Lung (tissue), 12 donors: ENCODE measurements around the gene ZNF587B. TPM values are rescaled to one million over a fixed set of nuclear protein-coding genes. Genes with fewer than 3 reads are reported as not detected.
A peak's percentile ranks its signal among the peaks of the same experiment; 100 is the strongest.
"Not testable (repeated sequence)": the region's sequence is repeated elsewhere in the genome, so short reads cannot be mapped to it uniquely, and the experiment has no call there.

Experiments
- ATAC-seq: fragments of 200-7000 bp; cut with Tn5 transposase; one replicate; pipeline ENCODE4 v1.9.1; 2020; ENCODE audit warnings: moderate number of reproducible peaks; ENCODE audit not compliant: insufficient read depth, low FRiP score
- DNase-seq, 3 donors: peaks; one replicate each; pipeline ENCODE4 v3.0.0-alpha.2; 2013 to 2017
- H3K27ac ChIP-seq, 2 donors: one replicate each; pipeline ENCODE4 v1.5.1; 2013; ENCODE audit warnings: mild to moderate bottlenecking in 2 of 2, moderate library complexity in 2 of 2, control low read depth in 1 of 2, inconsistent platforms in 1 of 2, low read depth in 1 of 2, low read length in 1 of 2
- H3K27me3 ChIP-seq, 3 donors: one replicate each; pipeline ENCODE4 v1.5.1; 2013; ENCODE audit warnings: low read length in 2 of 3; ENCODE audit not compliant: control insufficient read depth in 3 of 3, insufficient read depth in 3 of 3
- H3K36me3 ChIP-seq, 4 donors: one replicate each; pipeline ENCODE4 v1.5.1; 2013; ENCODE audit warnings: low read length in 4 of 4, mild to moderate bottlenecking in 1 of 4, moderate library complexity in 1 of 4; ENCODE audit not compliant: control insufficient read depth in 4 of 4, insufficient read depth in 4 of 4
- H3K4me1 ChIP-seq, 5 donors: one replicate each; pipeline ENCODE4 v1.5.1; 2013; ENCODE audit warnings: low read length in 5 of 5, mild to moderate bottlenecking in 2 of 5, moderate library complexity in 1 of 5; ENCODE audit not compliant: control insufficient read depth in 5 of 5, insufficient read depth in 5 of 5
- H3K4me3 ChIP-seq: one replicate; pipeline ENCODE4 v1.5.1; 2013; ENCODE audit warnings: mild to moderate bottlenecking, control low read depth, moderate library complexity
- H3K9ac ChIP-seq, 2 donors: one replicate each; pipeline ENCODE4 v1.5.1; 2013; ENCODE audit warnings: low read length in 2 of 2, control low read depth in 1 of 2; ENCODE audit not compliant: insufficient read depth in 1 of 2
- H3K9me3 ChIP-seq, 4 donors: one replicate each; pipeline ENCODE4 v1.5.1; 2013; ENCODE audit warnings: low read length in 3 of 4, mild to moderate bottlenecking in 1 of 4, moderate library complexity in 1 of 4; ENCODE audit not compliant: control insufficient read depth in 4 of 4, insufficient read depth in 3 of 4
- CTCF ChIP-seq: IDR thresholded peaks from 2 replicates; pipeline ENCODE4 v1.5.1; 2012; ENCODE audit warnings: mild to moderate bottlenecking; ENCODE audit errors: control extremely low read depth, extremely low read depth
- WGBS, 2 donors: extraction: QIAGEN DNeasy Blood & Tissue Kit; methylation state at CpG; one replicate each; pipeline ENCODE4 v1.1.7; 2013; 5-methylcytosine and 5-hydroxymethylcytosine counted together
- polyA plus RNA-seq, 2 donors: library from polyadenylated mRNA; stranded (reverse); fragments of 200-250 nt; gene quantifications; one replicate each; pipeline ENCODE4 v1.2.1, GENCODE V29; 2013
- total RNA-seq, 2 donors: library from RNA; depleted of rRNA in 1 of 2; stranded (reverse); fragments of >200 nt in 1 of 2; gene quantifications; one replicate each; pipeline ENCODE4 v1.2.1, GENCODE V29; 2014 to 2021
- donor health status: control.
- donor health status: control.
- donor health status: Bipolar disorder and iron deficiency.
- donor health status: healthy.
- donor health status: DM: yes; HTN: yes; CAD: no.

Gene ZNF587B
- total and polyA plus RNA-seq, 4 donors = 4.0 to 31.7 (median 11.4) TPM

GRCh38 chr19:57888560-57889231 lies 58.6 kb downstream of the ZNF587B start, which contains the start of gene ZNF814:
Gene ZNF814 (minus strand): TSS chr19:57889037. CDS start chr19:57888802, 235 bp downstream.
- H3K4me1 ChIP-seq = peaks cover 0 to 9% (median 7%) of the 10 kb centered on the region in 5 donors
- peaks cover 3 to 26% (median 8%) of the 10 kb centered on the region in 4 donors for H3K36me3 ChIP-seq
- H3K27me3 ChIP-seq = no peaks in the 10 kb centered on the region
- 1 to 2% methylated on average over 43 of the region's 43 CpGs for WGBS, 2 donors
- peak within 1 kb of the TSS; percentile 27 to 61 for H3K27ac ChIP-seq
- peaks cover 0 to 31% (median 3%) of the 10 kb centered on the region in 4 donors for H3K9me3 ChIP-seq
- DNase-seq (peak; percentile 93 to 96 (median 94)), ATAC-seq (peak; percentile 88)
- peak within 1 kb of the TSS; percentile 37 to 87 for H3K9ac ChIP-seq
- peak within 1 kb of the TSS; percentile 65 for H3K4me3 ChIP-seq
- TF ChIP-seq CTCF = no peak

- H3K9ac ChIP-seq, ATAC-seq, H3K4me1 ChIP-seq, DNase-seq, H3K27me3 ChIP-seq, H3K27ac ChIP-seq, H3K4me3 ChIP-seq: not testable (repeated sequence)
- Histone ChIP-seq H3K9me3 (peaks cover 0 to 25% (median 2%) of the 10 kb centered on the region in 4 donors), H3K36me3 (peaks cover 0 to 13% (median 2%) of the 10 kb centered on the region in 4 donors)
- WGBS, 2 donors = 68 to 84% methylated on average over 3 of the region's 3 CpGs
Measured at GRCh38 chr19:57890706-57891105, 60.6 kb downstream of the ZNF587B start.

Other genes starting within 250 kb of the ZNF587B start
- 10 to 100 TPM in 1 of 2 donors, 1 to 10 TPM in 1; 4.3 to 13.8 TPM for gene ZIK1, start 246.2 kb upstream of the ZNF587B start, total RNA-seq
- gene ZIK1, start 246.2 kb upstream of the ZNF587B start, polyA plus RNA-seq = 1 to 10 TPM; 1.0 to 2.7 TPM
- gene ZNF530, start 230.4 kb upstream of the ZNF587B start, total RNA-seq = 1 to 10 TPM; 4.0 to 4.7 TPM
- 1 to 10 TPM; 1.5 to 2.1 TPM for gene ZNF530, start 230.4 kb upstream of the ZNF587B start, polyA plus RNA-seq
- gene ZNF134, start 216.1 kb upstream of the ZNF587B start, total RNA-seq = 10 to 100 TPM; 17.7 to 33.2 TPM
- gene ZNF134, start 216.1 kb upstream of the ZNF587B start, polyA plus RNA-seq = 1 to 10 TPM; 3.6 to 8.2 TPM
- gene ZNF211, start 197.1 kb upstream of the ZNF587B start, total RNA-seq = 10 to 100 TPM; 10.7 to 36.9 TPM
- 1 to 10 TPM; 6.5 to 7.1 TPM for gene ZNF211, start 197.1 kb upstream of the ZNF587B start, polyA plus RNA-seq
- gene ZSCAN4, start 161.4 kb upstream of the ZNF587B start, total RNA-seq = under 1 TPM in 1 of 2 donors, not detected in 1; 0.21 TPM
- under 1 TPM; 0.07 to 0.14 TPM for gene ZSCAN4, start 161.4 kb upstream of the ZNF587B start, polyA plus RNA-seq
- gene ZNF551, start 148.3 kb upstream of the ZNF587B start, total RNA-seq = 10 to 100 TPM in 1 of 2 donors, 1 to 10 TPM in 1; 8.7 to 12.0 TPM
- gene ZNF551, start 148.3 kb upstream of the ZNF587B start, polyA plus RNA-seq = 1 to 10 TPM; 1.5 to 3.1 TPM
- 10 to 100 TPM in 1 of 2 donors, 1 to 10 TPM in 1; 3.7 to 34.6 TPM for gene ZNF154, start 121.1 kb upstream of the ZNF587B start, total RNA-seq
- 1 to 10 TPM; 1.2 to 1.9 TPM for gene ZNF154, start 121.1 kb upstream of the ZNF587B start, polyA plus RNA-seq
- gene ZNF671, start 102.7 kb upstream of the ZNF587B start, total RNA-seq = 10 to 100 TPM in 1 of 2 donors, 1 to 10 TPM in 1; 9.7 to 17.1 TPM
- gene ZNF671, start 102.7 kb upstream of the ZNF587B start, polyA plus RNA-seq = 1 to 10 TPM; 2.4 to 4.8 TPM
- gene ZNF776, start 83.5 kb upstream of the ZNF587B start, total RNA-seq = 10 to 100 TPM; 13.9 to 33.8 TPM
- gene ZNF776, start 83.5 kb upstream of the ZNF587B start, polyA plus RNA-seq = 1 to 10 TPM; 2.9 to 5.6 TPM
- gene ZNF586, start 60.6 kb upstream of the ZNF587B start, total RNA-seq = 10 to 100 TPM; 14.8 to 48.1 TPM
- 1 to 10 TPM; 4.8 to 7.4 TPM for gene ZNF586, start 60.6 kb upstream of the ZNF587B start, polyA plus RNA-seq
- 10 to 100 TPM; 15.1 to 44.1 TPM for gene ZNF552, start 15.4 kb upstream of the ZNF587B start, total RNA-seq
- gene ZNF552, start 15.4 kb upstream of the ZNF587B start, polyA plus RNA-seq = 1 to 10 TPM; 5.9 to 7.2 TPM
- gene ZNF587, start 19.6 kb downstream of the ZNF587B start, total RNA-seq = 10 to 100 TPM; 20.0 to 44.4 TPM
- gene ZNF587, start 19.6 kb downstream of the ZNF587B start, polyA plus RNA-seq = 10 to 100 TPM in 1 of 2 donors, 1 to 10 TPM in 1; 6.7 to 11.6 TPM
- 10 to 100 TPM; 15.5 to 29.4 TPM for gene ZNF814, start 58.7 kb downstream of the ZNF587B start, total RNA-seq
- gene ZNF814, start 58.7 kb downstream of the ZNF587B start, polyA plus RNA-seq = 1 to 10 TPM; 7.2 to 7.9 TPM
- 10 to 100 TPM; 16.6 to 39.0 TPM for gene ZNF417, start 86.3 kb downstream of the ZNF587B start, total RNA-seq
- gene ZNF417, start 86.3 kb downstream of the ZNF587B start, polyA plus RNA-seq = 1 to 10 TPM; 3.3 to 3.9 TPM
- 10 to 100 TPM in 1 of 2 donors, 1 to 10 TPM in 1; 7.0 to 20.8 TPM for gene ZNF418, start 105.1 kb downstream of the ZNF587B start, total RNA-seq
- 1 to 10 TPM; 1.9 to 2.5 TPM for gene ZNF418, start 105.1 kb downstream of the ZNF587B start, polyA plus RNA-seq
- gene ZNF256, start 117.4 kb downstream of the ZNF587B start, total RNA-seq = 1 to 10 TPM; 4.9 to 8.1 TPM
- gene ZNF256, start 117.4 kb downstream of the ZNF587B start, polyA plus RNA-seq = 1 to 10 TPM; 2.5 to 2.7 TPM
- gene C19orf18, start 144.2 kb downstream of the ZNF587B start, total RNA-seq = 1 to 10 TPM; 1.2 to 1.3 TPM
- gene C19orf18, start 144.2 kb downstream of the ZNF587B start, polyA plus RNA-seq = 1 to 10 TPM in 1 of 2 donors, under 1 TPM in 1; 0.24 to 2.0 TPM
- gene ZNF606, start 172.5 kb downstream of the ZNF587B start, total RNA-seq = 10 to 100 TPM; 16.9 to 37.9 TPM
- gene ZNF606, start 172.5 kb downstream of the ZNF587B start, polyA plus RNA-seq = 1 to 10 TPM; 6.0 to 6.5 TPM
- 1 to 10 TPM; 1.1 to 1.7 TPM for gene ZSCAN1, start 203.7 kb downstream of the ZNF587B start, total RNA-seq
- under 1 TPM; 0.30 to 0.63 TPM for gene ZSCAN1, start 203.7 kb downstream of the ZNF587B start, polyA plus RNA-seq
- 10 to 100 TPM in 1 of 2 donors, 1 to 10 TPM in 1; 4.6 to 13.5 TPM for gene ZNF135, start 229.0 kb downstream of the ZNF587B start, total RNA-seq
- 1 to 10 TPM; 2.2 to 2.4 TPM for gene ZNF135, start 229.0 kb downstream of the ZNF587B start, polyA plus RNA-seq